SKM-1 (cell line): ENCODE results near the gene SELPLG.
"Not testable (repeated sequence)": the region's sequence is repeated elsewhere in the genome, so short reads cannot be mapped to it uniquely, and the experiment has no call there.

ENCODE experiments used
- DNase-seq: peaks from one replicate; lab custom pipeline; 2025; ENCODE audit not compliant: unreplicated experiment; lab: John Stamatoyannopoulos, UW

Gene SELPLG

DNA sequence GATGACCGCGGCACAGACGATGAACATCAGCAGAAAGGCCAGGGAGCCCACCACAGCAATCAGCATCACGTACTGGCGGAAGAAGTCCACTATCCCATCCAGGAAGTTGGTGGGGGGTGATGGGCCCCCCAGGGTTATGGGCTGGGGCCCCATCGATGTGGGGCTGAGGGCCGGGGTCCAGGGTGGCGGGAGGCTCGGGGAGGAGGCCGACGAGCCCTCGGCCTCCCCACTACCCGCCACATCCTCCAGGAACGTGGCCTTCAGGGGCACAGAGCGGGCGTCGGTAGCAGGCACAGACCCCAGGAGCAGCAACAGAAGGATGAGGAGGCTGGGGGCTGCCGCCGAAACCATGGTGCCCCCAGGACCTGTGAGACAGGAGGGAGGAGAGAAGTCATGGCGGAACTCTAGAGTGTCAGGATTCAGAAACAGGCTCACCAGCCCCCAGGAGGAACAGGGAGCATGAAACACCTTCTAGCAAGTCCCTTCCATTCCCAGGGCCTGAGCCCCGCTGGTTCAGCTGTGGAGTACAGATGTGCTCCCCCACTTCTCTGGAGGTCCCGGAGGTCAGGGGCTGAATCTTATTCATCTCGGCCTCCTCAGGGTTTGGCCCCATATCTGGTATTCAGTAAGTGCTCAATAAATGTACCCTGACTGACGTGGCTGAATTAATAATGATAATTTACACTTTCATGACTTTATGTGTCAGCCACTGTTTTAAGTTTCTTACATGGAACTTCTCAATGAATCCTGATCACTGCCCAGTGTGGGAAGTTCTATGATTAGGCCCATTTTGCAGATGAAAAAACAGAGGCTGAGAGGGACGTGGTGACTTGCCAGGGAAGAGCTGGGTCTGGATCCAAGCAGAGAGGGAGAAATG is 41.4 kb downstream of the SELPLG start:
- no peak for DNase-seq

DNA sequence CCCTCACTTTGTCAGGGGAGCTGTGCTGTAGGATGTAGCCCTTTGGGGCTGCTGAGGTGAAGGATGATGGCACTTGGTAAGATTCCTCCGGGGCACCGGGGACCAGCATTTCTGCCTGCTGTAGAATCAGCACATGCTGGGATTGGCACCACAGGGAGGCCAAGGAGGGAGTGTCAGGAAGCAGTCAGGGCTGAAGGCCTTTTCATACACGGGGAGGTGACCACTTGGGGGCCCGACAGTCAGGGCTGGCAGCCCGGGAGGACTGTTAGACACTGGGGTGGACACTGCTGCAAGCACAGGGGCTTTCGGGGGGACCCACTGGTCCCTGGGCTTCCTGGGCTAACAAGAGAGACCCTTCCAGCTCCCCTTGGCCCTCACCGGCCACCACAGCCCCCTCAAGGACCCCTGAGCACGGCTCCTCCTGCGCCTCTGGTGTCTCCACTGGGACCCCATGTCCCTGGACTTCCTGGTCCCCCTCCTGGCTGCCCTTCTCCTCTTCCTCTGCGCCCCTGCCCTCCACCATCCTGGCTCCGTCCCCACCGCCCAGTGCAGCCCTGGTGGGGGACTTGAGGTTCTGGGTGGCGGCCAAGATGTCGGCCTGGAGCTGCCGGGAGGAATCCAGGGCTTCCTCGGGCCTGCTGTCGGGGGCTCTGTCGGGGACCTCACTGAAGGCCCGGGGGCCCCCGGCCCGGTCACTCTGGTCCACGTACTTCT is 42.3 kb downstream of the SELPLG start:
- DNase-seq, result no peak

DNA sequence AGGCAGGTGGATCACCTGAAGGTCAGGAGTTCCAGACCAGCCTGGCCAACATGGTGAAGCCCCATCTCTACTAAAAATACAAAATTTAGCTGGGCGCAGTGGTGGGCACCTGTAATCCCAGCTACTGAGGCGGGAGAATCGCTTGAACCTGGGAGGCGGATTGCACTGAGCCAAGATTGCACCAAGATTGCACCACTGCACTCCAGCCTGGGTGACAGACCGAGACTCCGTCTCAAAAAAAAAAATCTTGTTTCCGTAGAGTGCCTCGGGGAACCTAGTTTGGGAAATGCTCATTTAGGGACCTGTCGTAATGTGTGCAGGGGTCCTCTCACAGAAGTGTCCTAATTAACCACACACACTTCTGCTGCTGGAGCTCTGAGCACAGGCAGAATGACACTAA is 43.2 kb downstream of the SELPLG start:
- DNase-seq, result not testable (repeated sequence)

DNA sequence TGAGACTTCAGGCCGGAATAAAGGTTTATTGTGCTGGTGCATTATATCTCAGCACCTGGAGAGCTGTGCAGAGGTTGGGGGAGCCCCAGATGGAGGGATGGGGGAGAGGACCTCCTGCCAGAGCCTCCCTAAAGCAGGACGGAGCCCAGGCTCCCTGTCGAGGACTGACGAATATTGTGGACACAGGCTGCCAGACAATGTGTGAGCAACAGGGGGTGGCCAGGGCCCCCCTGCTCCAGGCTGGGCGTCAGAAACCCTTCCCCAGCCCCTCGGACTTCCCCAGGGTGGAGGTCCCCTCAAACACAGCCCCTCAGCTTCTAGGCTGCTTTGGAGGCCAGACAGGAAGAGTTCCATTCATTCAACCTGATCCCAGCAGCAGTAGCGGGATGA is 43.9 kb downstream of the SELPLG start:
- no peak for DNase-seq

DNA sequence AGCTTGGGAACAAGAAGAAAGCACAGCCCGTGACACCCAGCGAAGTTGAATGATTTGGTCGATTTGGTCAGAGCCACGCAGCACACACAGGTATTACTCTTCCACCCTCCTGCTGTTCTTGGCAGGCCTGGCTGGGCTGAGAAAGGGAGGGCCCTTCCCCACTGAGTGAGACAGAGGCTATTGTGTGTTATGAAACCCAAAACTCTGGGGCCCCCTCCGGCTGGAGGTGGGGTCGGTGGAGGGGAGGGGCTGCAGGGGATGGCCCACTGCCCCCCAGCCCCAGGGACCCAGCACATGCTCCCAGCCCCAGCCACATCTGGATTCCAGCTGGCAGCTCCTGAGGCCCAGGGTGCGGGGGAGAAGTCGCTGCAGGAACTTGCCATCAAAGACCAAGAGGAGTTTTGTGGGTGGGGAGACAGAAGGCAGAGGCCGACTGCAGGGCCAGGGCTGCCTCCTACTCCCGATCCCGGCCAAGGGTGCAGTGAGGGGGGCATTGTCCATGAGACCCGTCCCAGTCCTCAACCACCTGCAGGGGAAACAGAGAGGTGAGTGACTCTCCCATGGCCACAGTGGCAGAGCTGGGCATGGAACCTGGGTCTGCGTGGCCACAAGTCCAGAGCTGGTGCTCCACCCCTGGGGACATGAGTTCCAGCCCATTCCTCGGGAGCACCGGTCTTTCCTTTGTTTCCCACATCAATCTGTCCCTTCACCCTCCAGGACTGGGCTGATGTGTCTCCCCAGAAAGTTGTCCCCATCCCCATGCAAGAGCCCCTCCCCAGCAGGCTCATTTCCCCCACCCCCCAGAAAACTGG is 44.5 kb downstream of the SELPLG start:
- no peak for DNase-seq

DNA sequence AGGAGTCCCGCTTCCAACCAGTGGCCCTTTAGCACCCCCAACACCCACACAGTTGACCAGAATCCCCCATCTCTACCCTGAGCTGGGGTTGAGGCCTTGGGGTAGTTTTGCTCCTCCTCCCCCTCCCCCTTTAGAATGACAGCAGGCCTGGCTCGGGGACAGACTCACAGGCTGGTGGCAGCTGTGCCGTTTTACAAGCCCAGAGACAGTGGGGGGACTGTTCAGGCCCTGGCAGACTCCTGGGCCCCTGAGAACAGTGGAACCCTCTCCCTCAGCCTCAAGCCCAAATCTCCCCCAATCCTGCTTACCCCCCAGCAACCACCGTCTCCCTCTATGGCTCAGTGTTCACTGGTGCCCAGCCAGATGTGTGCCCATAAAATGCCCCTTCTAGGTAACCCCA is 45.9 kb downstream of the SELPLG start:
- DNase-seq, result no peak

DNA sequence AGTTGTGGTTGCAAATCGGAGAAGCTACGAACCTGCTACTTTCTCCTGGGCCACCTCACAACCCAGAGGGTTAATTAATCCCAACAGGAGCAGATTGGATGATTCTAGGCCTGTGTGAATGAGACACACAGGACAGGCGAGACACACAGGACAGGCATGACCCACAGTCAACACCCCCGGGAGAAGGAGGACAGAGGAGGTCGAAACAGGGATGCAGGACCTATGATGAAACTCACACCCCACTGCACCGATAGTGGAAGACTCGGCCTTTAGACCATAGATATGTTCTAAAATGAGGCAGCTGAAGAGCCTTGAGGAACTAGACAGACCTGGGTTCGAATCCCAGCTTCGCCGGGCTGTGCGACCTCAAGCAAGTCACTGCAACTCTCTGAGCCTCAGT is 47.4 kb downstream of the SELPLG start:
- no peak for DNase-seq

DNA sequence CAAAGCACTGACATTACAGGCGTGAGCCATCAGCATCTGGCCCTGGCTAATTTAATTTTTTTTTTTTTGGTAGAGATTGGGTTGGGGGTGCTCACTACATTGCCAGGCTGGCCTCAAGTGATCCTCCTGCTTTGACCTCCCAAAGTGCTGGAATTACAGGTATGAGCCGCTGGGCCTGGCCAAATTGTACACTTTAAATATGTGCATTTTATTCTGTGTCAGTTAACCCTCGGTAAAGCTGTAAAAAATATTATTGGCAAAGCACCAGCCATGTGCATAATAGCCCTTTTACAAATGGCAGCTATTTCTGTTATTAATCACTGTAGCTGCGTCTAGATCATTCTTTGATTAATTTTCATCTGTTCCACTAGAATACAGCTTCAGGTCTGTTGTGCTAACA is 47.8 kb downstream of the SELPLG start:
- DNase-seq, result no peak

DNA sequence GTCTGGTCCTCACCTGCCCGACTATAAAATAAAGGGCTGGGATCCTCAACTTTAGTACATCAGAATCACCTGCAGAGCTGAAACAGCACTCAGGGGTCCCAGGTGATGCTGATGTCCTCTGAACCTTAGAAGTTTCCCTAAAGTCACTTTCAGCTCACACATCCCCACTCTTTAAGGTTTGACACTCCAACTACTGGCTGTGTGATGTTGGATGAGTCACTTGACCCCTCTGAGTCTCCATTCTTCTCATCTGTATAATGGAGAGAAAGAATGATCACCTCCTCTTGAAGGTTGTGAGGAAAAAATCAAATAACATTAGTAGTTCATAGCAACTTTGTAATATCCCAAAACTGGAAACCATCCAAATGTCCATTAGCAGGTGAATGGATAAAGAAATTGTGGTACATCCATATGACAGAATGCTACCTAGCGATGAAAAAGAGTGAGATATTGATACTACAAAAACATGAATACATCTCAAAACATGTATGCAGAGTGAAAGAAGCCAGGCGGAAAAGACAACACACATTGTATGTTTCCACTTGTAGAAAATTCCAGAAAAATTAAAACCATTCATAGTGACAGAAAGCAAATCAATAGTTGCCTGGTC is 49.1 kb downstream of the SELPLG start:
- DNase-seq, result no peak

DNA sequence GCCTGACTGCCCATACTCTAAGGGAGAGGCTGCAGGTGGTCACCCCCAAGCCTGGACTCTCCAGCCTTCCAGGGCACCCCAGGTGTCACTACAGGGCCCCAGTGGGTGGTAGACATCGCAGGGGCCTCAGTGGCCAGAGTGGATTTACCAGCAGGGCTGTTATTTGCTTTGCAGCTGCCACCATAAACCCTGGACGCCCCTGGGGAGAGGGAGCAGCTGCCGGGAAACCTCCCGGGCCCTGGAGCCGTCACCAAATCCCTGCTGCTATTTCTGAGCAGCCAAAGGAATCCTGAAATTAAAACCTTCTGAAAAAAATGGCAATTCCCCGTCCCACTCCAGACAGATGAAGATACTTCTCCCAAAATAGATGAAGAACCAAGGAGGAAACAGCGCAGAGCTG is 49.7 kb downstream of the SELPLG start:
- no peak for DNase-seq

DNA sequence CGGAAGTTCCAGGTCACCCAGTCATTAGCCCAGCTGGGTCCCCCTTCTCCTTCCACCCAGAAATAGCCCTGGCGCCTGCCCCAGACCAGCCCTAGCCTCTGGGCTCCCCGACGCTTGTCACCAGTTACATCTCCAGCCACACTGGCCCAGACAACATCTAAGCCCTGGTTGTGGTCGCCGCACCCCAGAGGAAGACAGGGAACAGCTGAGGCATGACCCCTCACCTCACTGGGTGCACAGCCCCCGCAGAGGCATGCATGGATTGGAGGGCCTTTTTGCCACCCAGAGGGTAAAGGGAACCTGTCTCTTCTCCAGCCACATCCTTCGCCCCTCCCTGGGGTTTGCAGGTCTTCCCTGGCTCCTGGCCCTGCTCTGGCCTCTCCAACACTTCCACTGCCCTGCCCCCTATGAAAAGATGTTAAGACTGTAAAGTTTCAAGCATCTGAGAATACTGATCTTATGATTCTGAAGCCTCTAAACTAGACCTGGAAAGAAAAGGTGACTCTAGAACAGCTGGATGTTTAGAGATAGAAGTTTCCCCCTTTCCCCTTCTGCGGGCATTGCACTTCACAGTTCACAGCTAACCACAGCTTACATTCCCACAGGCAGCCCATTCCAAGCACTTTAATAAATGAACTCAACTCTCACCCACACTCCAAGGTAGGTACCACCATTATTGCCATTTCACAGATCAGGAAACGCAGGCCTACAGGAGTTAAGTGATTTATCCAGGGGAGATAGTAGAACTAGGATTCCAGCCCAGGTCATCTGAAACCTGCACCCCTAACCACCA is 50.5 kb downstream of the SELPLG start:
- DNase-seq, result no peak

DNA sequence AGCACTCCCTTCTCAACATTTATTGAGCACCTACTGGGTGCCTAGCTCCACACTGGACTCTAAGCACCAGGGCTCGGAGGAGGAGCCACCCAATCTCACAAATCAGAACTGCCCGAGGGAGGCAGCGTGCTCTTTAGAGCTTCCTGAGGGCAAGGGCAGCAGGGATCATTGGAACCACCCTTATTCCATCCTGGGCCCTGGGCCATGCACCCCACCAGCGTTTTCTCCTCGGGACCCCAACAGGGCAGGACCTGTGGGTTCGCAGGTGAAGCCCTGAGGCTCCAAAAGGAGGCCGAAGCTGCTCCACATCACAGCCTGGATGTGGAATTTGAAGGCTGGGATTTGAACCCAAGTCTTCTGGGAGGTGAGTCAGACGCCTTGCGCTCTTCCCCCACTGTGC is 51.2 kb downstream of the SELPLG start:
- DNase-seq, result no peak

DNA sequence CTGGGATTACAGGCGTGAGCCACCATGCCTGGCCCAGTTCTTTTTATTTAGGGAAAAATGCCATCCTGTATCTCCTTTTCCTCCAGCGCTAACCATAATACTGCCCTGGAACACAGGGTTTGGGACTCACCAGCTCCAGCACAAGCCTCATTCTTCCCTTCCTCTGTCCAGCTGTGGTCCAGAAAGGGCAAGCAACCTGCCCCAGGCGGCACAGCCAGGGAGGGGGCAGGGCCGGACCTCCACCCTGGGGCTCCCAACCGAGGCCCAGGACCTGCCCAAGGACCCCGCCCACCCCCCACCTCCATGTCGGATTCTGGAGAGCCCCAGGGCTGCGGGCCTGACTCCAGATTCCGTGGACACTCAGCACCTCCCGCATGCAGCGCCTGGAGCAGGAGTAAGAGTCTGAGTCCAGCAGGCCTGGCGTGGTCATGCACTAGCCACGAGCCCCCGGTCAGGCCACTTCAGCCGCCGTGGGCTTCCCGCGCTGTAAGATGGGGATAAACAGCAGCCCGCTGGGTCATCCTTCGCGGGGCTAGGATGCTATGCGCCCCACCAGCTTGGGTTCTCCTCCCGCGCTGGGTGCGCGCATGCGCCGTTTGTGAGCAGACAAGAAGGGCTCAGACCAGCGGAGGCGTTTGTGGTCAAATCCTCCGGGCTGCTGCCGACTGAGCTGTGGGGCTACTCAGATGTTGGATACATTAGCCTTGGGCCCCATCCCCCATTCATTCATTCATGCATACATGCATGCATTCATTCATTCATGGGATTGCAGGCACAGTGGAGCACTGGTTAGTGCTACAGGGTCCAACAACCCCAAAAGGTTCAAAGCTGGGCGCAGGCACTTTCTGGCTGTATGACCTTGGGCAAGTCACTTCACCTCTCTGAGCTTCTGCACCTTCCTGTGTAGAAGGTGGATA is 52.1 kb downstream of the SELPLG start:
- no peak for DNase-seq

DNA sequence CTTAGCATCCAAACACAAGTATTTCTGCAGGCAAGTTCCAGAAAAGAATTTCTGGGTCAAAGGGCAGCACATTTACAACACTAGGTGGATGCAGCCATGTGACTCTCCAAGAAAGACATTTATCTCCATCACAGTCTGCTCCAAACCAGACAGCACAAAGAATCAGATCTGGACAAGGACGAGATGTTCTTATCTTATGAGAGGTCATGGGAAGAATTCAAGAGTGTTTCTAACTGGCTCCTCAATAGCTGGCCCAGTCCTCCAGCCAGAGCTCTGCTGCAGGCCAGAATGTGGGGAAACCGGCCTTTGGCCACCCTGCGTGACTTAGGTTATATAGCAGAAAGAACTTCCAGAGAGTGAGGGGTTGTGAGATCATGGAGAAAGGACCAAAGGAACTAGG is 53.2 kb downstream of the SELPLG start:
- no peak for DNase-seq

DNA sequence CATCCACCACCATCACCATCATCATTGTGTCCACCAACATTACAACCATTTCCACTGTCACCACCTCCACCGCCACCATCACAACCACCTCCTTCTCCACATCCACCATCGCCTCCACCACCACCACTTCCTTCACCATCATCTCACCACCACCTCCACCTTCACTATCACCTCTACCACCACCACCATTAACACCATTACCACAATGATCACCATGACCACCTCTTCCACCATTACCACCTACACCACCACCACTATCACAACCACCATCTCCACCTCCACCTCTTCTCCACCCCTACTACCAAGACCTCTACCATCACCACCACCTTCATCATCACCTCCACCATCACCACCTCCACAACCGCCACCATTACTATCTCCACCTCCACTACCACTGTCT is 54.9 kb downstream of the SELPLG start:
- DNase-seq, result no peak

DNA sequence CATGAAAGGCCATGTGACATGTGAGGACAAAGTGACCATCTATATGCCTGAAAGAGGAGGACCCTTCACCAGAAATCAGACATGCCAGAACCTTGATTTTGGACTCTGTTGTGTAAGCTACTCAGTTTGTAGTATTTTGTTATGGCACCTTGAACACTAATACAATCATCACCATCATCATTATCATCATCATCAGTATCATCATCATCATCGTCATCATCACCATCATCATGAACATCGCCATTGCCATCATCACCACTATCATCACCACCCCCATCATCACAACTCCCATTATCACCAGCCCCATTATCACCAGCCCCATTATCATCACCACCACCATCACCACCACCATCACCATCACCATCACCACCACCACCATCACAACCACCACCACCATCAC is 55.4 kb downstream of the SELPLG start:
- no peak for DNase-seq

DNA sequence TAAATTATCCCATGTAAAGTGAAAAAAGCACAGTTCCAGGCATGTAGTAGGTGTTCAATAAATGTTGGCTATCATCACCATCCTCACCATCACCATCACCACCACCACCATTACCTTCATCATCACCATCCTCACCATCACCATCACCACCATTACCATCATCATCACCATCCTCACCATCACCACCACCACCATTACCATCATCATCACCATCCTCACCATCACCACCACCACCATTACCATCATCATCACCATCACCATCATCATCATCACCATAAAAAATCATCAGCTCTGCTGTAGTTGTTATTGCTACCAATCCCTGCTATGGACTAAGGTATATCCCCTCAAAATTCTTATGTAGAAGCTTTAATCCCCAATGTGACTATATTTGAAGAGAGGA is 56.2 kb downstream of the SELPLG start:
- DNase-seq, result no peak

DNA sequence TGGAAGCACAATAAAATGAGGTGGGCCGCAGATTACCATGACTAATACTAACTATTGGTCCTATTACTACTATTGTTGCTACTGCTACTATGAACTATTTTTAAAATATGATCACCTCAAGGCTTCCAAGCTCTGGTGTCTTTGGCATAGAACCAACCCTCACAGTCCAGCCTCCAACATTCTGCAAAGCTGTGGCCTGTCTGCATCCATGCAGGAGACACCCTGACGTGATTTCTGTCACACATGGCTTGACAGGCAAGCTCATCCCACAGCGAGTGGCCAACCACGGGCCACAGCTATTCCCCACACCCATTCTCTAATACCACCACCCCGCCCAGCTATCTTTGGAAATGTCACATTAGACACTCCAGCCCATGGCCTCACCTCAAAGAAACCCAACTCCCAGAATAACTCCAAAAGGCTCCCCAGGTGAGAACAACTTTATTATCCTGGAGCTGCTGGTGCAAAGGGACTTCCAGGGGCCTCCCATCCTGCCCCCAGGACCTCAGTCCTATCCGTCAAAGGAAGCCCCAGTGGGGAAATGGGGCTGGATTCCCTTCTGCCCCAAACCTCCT is 56.9 kb downstream of the SELPLG start:
- DNase-seq, result no peak
